Sigmoid colon (tissue), 7 donors: ENCODE data around the gene TCTN3. TPM values are rescaled to one million over a fixed set of nuclear protein-coding genes. Genes with fewer than 3 reads are reported as not detected.
"Not testable (repeated sequence)": the region's sequence is repeated elsewhere in the genome, so short reads cannot be mapped to it uniquely, and the experiment has no call there.

Experiments
- DNase-seq: peaks from one replicate; pipeline ENCODE4 v3.0.0-alpha.2; 2019
- H3K27ac ChIP-seq, 4 donors: fragments of 200-600 bp; sonication (generic); one replicate each; pipeline ENCODE4 v1.5.1; 2016 to 2019; ENCODE audit warnings: mild to moderate bottlenecking in 1 of 4
- H3K27me3 ChIP-seq, 3 donors: fragments of 200-600 bp; sonication (generic); one replicate each; pipeline ENCODE4 v1.5.1; 2019; ENCODE audit warnings: mild to moderate bottlenecking in 1 of 3
- H3K36me3 ChIP-seq, 4 donors: fragments of 200-600 bp; sonication (generic); one replicate each; pipeline ENCODE4 v1.5.1; 2016 to 2019
- H3K4me1 ChIP-seq, 4 donors: fragments of 200-600 bp; sonication (generic); one replicate each; pipeline ENCODE4 v1.5.1; 2017 to 2019
- H3K4me3 ChIP-seq, 4 donors: fragments of 200-600 bp; sonication (generic); one replicate each; pipeline ENCODE4 v1.5.1; 2017 to 2019; ENCODE audit warnings: mild to moderate bottlenecking in 2 of 4, moderate library complexity in 1 of 4
- H3K9me3 ChIP-seq, 4 donors: fragments of 200-600 bp in 3 of 4; sonication (generic) in 3 of 4; one replicate each; pipeline versions ENCODE4 v1.5.1 to v1.6.1; 2013 to 2019
- EP300 ChIP-seq, 4 donors: sonication (generic); formaldehyde crosslinking; IDR thresholded peaks; one replicate each; pipeline ENCODE4 v1.6.1; 2017; ENCODE audit warnings: antibody characterized with exemption in 4 of 4
- POLR2A ChIP-seq, 2 donors: fragments of 450-650 bp; IDR thresholded peaks; one replicate each; pipeline ENCODE4 v1.6.1; 2016; ENCODE audit warnings: antibody characterized with exemption in 2 of 2, mild to moderate bottlenecking in 2 of 2, moderate library complexity in 2 of 2
- POLR2AphosphoS5 ChIP-seq, 4 donors: sonication (generic); formaldehyde crosslinking; IDR thresholded peaks; one replicate each; pipeline ENCODE4 v1.6.1; 2017; ENCODE audit warnings: antibody characterized with exemption in 4 of 4
- WGBS, 2 donors: extraction: QIAGEN DNeasy Blood & Tissue Kit; methylation state at CpG; one replicate each; pipeline ENCODE4 v1.1.7; 2013; 5-methylcytosine and 5-hydroxymethylcytosine counted together
- intact Hi-C: fragments of 100-400 bp; cut with DNase I; formaldehyde crosslinking; loops from one replicate; pipeline ENCODE4 v1.15.1; 2023
- polyA plus RNA-seq, 3 donors: library from polyadenylated mRNA; stranded (reverse); fragments of 200-250 nt; gene quantifications; one replicate each; pipeline ENCODE4 v1.2.3, GENCODE V29; 2013
- total RNA-seq, 4 donors: library from RNA; depleted of rRNA; stranded (reverse); fragments of >200 nt; gene quantifications; one replicate each; pipeline ENCODE4 v1.1.0, GENCODE V29; 2016
- TF ChIP-seq, protein P1 (sequence below), 4 experiments: fragments of 450-650 bp in 3 of 4; fragments of 200-600 bp in 1 of 4; IDR thresholded peaks; one replicate each; pipeline ENCODE4 v1.5.1; 2016 to 2019; ENCODE audit warnings: antibody characterized with exemption in 4 of 4, mild to moderate bottlenecking in 3 of 4, moderate library complexity in 2 of 4
- donor health status: healthy with polysubstance abuse.
- donor health status: Bipolar disorder and iron deficiency.
- donor health status: healthy.

Gene TCTN3
- total and polyA plus RNA-seq, 7 donors, result 6.6 to 20.5 (median 14.5) TPM

DNA sequence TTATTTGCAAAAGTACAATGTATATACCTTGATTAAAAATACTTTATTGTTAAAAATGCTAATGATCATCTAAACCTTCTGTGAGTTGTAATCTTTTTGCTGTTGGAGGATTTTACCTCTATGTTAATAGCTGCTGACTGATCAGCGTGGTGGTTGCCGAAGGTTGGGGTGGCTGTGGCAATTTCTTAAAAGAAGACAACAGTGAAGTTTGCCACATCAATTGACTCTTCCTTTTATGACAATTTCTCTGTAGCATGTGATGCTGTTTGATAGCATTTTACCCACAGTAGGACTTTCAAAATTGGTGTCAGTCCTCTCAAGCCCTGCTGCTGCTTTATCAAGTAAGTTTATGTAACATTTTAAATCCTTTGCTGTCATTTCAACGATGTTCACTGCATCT, 45.3 kb upstream of the TCTN3 start:
- Histone ChIP-seq H3K4me3 (no peak overlapping the region), H3K36me3 (no peaks in the 10 kb centered on the region), H3K9me3 (no peaks in the 10 kb centered on the region), H3K27ac (no peak overlapping the region), H3K27me3 (no peaks in the 10 kb centered on the region), H3K4me1 (peaks cover 0 to 24% (median 16%) of the 10 kb centered on the region in 4 donors)
- intact Hi-C loops, result no loop called here
- TF ChIP-seq POLR2AphosphoS5 (IDR thresholded peaks at IDR 0.05), result no peak
- TF ChIP-seq EP300 (IDR thresholded peaks at IDR 0.05), result no peak
- TF ChIP-seq, protein P1, sequence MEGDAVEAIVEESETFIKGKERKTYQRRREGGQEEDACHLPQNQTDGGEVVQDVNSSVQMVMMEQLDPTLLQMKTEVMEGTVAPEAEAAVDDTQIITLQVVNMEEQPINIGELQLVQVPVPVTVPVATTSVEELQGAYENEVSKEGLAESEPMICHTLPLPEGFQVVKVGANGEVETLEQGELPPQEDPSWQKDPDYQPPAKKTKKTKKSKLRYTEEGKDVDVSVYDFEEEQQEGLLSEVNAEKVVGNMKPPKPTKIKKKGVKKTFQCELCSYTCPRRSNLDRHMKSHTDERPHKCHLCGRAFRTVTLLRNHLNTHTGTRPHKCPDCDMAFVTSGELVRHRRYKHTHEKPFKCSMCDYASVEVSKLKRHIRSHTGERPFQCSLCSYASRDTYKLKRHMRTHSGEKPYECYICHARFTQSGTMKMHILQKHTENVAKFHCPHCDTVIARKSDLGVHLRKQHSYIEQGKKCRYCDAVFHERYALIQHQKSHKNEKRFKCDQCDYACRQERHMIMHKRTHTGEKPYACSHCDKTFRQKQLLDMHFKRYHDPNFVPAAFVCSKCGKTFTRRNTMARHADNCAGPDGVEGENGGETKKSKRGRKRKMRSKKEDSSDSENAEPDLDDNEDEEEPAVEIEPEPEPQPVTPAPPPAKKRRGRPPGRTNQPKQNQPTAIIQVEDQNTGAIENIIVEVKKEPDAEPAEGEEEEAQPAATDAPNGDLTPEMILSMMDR (IDR thresholded peaks at IDR 0.05), result no peak
- TF ChIP-seq POLR2A (IDR thresholded peaks at IDR 0.05), result no peak
- DNase-seq, result no peak
- 78 to 91% methylated on average over 3 of the region's 3 CpGs for WGBS, 2 donors

DNA sequence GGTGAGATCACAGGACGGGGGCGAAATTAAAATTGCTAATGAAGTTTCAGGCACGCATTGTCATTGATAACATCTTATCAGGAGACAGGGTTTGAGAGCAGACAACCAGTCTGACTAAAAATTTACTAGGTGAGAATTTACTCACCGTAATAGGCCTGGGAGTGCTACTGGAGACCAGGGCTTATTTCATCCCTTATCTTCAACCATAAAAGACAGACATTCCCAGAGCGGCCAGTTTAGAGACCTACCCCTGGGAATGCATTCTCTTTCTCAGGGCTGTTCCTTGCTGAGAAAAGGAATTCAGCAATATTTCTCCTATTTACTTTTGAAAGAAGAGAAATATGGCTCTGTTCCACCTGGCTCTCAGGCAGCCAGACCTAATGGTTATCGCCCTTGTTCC, 39.2 kb upstream of the TCTN3 start:
- Histone ChIP-seq H3K4me1 (peaks cover 0 to 19% (median 6%) of the 10 kb centered on the region in 4 donors), H3K9me3 (peaks cover 0 to 11% (median 0%) of the 10 kb centered on the region in 4 donors)
- H3K4me3 ChIP-seq, H3K36me3 ChIP-seq, H3K27ac ChIP-seq, DNase-seq, H3K27me3 ChIP-seq, intact Hi-C loops: not testable (repeated sequence)
- 90 to 95% methylated on average over 6 of the region's 6 CpGs for WGBS, 2 donors

DNA sequence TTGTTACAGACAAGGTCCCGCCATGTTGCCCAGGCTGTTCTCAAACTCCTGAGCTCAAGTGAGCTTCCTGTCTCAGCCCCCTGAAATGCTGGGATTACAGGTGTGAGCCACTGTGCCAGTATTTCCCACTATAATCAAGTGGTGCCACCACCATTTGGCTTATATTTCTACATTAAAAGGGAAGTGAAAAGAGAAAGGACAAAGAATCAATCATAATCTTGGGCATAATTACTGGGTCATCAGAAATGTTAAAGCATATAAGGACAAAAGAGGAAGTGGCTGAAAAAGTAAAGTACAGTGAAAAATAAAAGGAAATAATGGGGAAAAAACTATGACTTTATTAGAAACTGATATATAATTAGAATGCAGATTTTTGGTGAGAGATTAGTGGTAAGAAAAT, 36.5 kb upstream of the TCTN3 start:
- H3K36me3 ChIP-seq, result no peaks in the 10 kb centered on the region
- no peaks in the 10 kb centered on the region for H3K27me3 ChIP-seq
- intact Hi-C loops, result no loop called here
- peaks cover 0 to 11% (median 0%) of the 10 kb centered on the region in 4 donors for H3K9me3 ChIP-seq
- peaks cover 0 to 20% (median 6%) of the 10 kb centered on the region in 4 donors for H3K4me1 ChIP-seq
- DNase-seq, result no peak
- no peak overlapping the region for H3K4me3 ChIP-seq
- no peak for TF ChIP-seq EP300 (IDR thresholded peaks at IDR 0.05)
- TF ChIP-seq, protein P1 (IDR thresholded peaks at IDR 0.05), result no peak
- no peak for TF ChIP-seq POLR2AphosphoS5 (IDR thresholded peaks at IDR 0.05)
- no peak for TF ChIP-seq POLR2A (IDR thresholded peaks at IDR 0.05)
- peak overlapping the region; percentile 33 to 55 (median 42) for H3K27ac ChIP-seq
- WGBS, 2 donors, result 78 to 81% methylated on average over 1 of the region's 1 CpG

DNA sequence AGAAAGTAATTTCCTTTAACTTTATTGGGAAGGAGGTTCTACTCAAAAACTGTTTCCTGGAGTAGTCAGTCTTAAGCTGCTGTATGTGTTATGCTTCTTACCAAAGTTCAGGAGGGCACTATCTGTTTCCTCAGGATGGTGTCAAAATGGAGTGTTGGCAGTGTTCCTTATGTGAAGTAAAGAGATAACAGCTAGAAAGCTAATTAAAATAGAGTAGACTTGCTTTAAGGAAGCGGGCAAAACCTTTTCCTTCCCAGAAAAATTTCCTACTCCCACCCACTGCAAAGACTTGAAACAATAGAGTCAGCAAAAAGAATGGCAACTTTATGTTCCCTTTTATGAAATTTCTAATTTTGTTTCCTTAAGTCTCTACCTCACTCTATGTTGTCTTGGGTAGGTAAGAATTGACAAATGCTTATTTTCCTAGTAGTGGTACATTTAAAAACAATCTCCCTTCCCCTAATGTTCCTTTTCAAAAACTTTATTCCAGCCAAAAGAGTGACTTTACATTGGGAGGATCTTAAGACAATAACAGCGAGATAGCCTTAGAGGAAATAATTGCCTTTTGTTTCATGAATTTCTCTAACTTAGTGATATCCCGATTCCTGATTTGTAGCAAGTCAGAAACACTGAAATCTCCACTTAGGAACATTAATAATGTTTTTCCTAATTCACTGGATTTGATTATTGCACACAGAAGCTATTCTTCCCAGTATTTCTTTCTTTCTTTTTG, 35.8 kb upstream of the TCTN3 start:
- DNase-seq, result no peak
- Histone ChIP-seq H3K4me1 (peaks cover 0 to 20% (median 6%) of the 10 kb centered on the region in 4 donors), H3K27ac (peak overlapping the region; percentile 33 to 55 (median 42)), H3K27me3 (no peaks in the 10 kb centered on the region), H3K4me3 (no peak overlapping the region), H3K9me3 (peaks cover 0 to 11% (median 0%) of the 10 kb centered on the region in 4 donors), H3K36me3 (no peaks in the 10 kb centered on the region)
- TF ChIP-seq POLR2AphosphoS5 (IDR thresholded peaks at IDR 0.05), result peak in 1 of 4 donors; percentile 14
- no peak for TF ChIP-seq EP300 (IDR thresholded peaks at IDR 0.05)
- no peak for TF ChIP-seq POLR2A (IDR thresholded peaks at IDR 0.05)
- intact Hi-C loops, result no loop called here
- 71 to 80% methylated on average over 3 of the region's 3 CpGs for WGBS, 2 donors

DNA sequence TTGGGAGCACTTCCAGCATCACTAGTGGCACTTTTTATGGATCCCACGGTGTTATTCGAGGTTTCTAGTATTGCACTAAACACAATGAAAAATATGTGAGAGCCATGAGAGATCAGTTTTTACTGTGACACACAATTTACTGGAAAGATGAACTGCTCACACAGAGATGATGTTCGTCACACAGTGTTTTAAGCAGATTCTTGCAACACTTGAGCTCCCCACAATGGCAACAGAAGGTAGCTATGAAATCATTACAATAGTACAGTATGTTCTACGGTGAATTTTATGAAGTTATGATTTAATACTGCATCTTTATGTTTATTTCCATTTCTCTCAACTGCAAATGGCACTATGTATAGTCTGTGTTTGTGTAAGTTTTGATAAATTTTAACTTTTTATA, 34.8 kb upstream of the TCTN3 start:
- DNase-seq, result no peak
- peaks cover 0 to 20% (median 6%) of the 10 kb centered on the region in 4 donors for H3K4me1 ChIP-seq
- H3K36me3 ChIP-seq, result no peaks in the 10 kb centered on the region
- intact Hi-C loops, result no loop called here
- TF ChIP-seq EP300 (IDR thresholded peaks at IDR 0.05) (peak; percentile 78 to 97 (median 88)), POLR2AphosphoS5 (IDR thresholded peaks at IDR 0.05) (peak; percentile 47 to 82 (median 65)), POLR2A (IDR thresholded peaks at IDR 0.05) (no peak)
- TF ChIP-seq, protein P1 (IDR thresholded peaks at IDR 0.05), result no peak
- WGBS, 2 donors, result 73% methylated on average over 4 of the region's 4 CpGs
- peak overlapping the region in 2 of 4 donors; percentile 49 to 55 for H3K27ac ChIP-seq
- H3K9me3 ChIP-seq, result peaks cover 0 to 11% (median 0%) of the 10 kb centered on the region in 4 donors
- no peaks in the 10 kb centered on the region for H3K27me3 ChIP-seq
- no peak overlapping the region for H3K4me3 ChIP-seq

DNA sequence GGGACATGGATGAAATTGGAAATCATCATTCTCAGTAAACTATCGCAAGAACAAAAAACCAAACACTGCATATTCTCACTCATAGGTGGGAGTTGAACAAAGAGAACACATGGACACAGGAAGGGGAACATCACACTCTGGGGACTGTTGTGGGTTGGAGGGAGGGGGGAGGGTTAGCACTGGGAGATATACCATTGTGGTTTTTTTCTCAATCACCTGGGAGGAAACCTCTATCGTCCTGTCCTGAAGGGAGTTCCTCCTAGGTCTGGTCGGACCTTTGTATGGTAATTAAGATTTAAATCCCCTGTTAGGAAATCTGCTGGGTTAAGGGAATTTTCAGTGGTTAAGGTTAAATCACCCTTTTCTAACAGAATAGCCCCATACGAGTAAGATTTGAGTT, 28.8 kb upstream of the TCTN3 start:
- H3K9me3 ChIP-seq, intact Hi-C loops, DNase-seq, H3K4me3 ChIP-seq, H3K27ac ChIP-seq, H3K27me3 ChIP-seq, H3K36me3 ChIP-seq, H3K4me1 ChIP-seq: not testable (repeated sequence)
- WGBS, 2 donors, result 69 to 90% methylated on average over 4 of the region's 4 CpGs

DNA sequence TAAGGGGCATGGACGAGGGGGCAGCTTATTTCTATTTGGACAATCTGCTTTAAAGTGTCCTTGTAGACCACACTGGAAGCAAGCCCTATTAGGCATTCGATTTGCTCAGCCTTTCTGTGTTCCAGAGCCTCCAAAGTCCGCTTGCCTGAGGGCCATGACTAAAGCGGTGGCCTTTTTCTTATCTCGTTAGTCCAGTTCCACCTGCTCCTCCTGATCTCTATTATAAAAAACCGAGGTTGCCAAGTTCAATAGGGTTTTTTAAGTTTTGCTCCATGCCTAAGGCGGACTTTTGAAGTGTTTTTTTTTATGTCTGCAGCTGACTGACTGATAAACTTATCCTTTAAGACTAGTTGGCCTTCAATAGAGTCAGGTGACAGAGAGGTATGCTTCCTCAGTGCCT, 27.0 kb upstream of the TCTN3 start:
- H3K27ac ChIP-seq, DNase-seq, H3K4me3 ChIP-seq, H3K4me1 ChIP-seq, H3K36me3 ChIP-seq, H3K9me3 ChIP-seq, H3K27me3 ChIP-seq, intact Hi-C loops: not testable (repeated sequence)
- WGBS, 2 donors, result 46 to 89% methylated on average over 7 of the region's 7 CpGs
